Activated T-cell treated with anti-CD3 and anti-CD28 coated beads, Interleukin-2, amount 50 U/mL, for 24 hours (primary cell): ENCODE measurements around the gene ZNF525.
"Not testable (repeated sequence)": the region's sequence is repeated elsewhere in the genome, so short reads cannot be mapped to it uniquely, and the experiment has no call there.

Source experiments
- DNase-seq: peaks from one replicate; pipeline ENCODE4 v3.0.0-alpha.2; 2020
- H3K27ac Mint-ChIP-seq: 2 replicates; pipeline ENCODE4 v1.8.0; 2020; ENCODE audit warnings: mild to moderate bottlenecking, mixed read lengths
- H3K27me3 Mint-ChIP-seq: 2 replicates; pipeline ENCODE4 v1.8.0; 2020; ENCODE audit warnings: mixed read lengths
- H3K36me3 Mint-ChIP-seq: 2 replicates; pipeline ENCODE4 v1.8.0; 2020; ENCODE audit warnings: low read depth, mixed read lengths
- H3K4me1 Mint-ChIP-seq: 2 replicates; pipeline ENCODE4 v1.8.0; 2020; ENCODE audit warnings: low read depth, mixed read lengths
- H3K4me3 Mint-ChIP-seq: 2 replicates; pipeline ENCODE4 v1.8.0; 2020; ENCODE audit warnings: mild to moderate bottlenecking, moderate library complexity, mixed read lengths
- H3K9me3 Mint-ChIP-seq: 2 replicates; pipeline ENCODE4 v1.8.0; 2020; ENCODE audit warnings: mixed read lengths

ZNF525 gene

DNA sequence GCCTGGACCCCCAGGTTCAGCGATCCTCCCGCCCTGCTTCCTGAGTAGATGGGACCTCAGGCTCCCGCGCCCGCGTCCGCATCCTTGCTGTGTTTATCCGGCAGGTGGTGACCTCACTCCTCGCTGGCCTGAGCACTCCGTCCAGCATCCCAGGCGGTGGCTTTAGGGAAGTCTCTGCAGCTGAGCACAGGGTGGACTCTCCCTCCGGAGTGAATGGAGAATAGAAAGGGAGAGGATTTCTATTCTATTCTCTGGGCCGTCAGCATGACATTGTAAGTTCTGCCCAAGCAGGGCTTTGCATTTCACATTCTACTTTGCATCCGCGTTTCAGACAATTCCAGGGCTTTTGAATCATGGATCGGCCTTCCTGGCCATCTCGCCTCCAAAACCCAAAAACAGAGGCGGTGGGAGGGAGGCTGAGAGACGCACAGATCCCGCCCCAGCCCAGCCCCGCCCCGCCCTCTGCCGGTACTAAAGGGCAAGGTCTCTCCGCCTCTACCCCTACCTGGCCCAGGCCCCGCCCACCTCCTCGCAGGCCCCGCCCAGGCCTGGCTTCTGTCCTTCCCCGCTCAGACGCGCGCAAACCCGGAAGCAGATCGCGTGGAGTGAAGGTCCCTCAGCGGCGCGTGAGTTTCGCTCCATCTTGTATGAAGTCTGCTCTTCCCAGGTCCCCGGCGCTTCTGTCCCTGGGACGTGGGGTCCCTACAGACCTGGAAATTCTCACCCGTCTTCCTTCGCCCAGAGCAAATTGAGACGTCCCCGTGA is at the start of gene ZNF525:
ZNF525 (plus strand) TSS at position 572 of the 765 bp plus-strand sequence. CDS start 6,577 bp downstream, outside the sequence.
- peaks cover 31% of the 10 kb centered on the region for H3K4me1 Mint-ChIP-seq
- H3K27ac Mint-ChIP-seq = peak within 1 kb of the TSS; percentile 94
- no peaks in the 10 kb centered on the region for H3K27me3 Mint-ChIP-seq
- peaks cover 48% of the 10 kb centered on the region for H3K36me3 Mint-ChIP-seq
- peaks cover 18% of the 10 kb centered on the region for H3K9me3 Mint-ChIP-seq
- DNase-seq = peak; percentile 98
- H3K4me3 Mint-ChIP-seq = peak within 1 kb of the TSS; percentile 90

DNA sequence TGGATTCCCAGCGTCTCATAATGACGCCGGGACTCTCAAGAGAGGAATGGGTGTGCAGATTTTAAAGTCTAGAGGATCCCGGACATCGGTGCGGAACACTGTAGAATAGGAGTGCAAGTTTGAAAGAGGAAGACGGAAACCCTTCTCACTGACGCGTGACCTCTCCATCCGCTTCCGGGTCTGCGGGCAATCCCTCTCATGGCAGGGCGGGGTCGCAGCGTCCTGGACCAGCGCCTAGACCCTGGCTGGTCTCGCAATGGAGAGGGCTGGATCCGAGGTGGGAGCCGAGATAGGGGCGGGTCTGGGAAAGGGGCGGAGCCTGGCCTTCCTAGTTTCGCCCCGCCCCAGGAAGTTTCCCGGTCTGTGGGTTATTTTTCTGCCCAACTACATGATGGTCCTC is 36.5 kb upstream of the ZNF525 start:
- Mint-ChIP-seq H3K9me3 (peaks cover 48% of the 10 kb centered on the region), H3K36me3 (peaks cover 36% of the 10 kb centered on the region), H3K27ac (no peak overlapping the region), H3K4me1 (peaks cover 12% of the 10 kb centered on the region), H3K4me3 (peak overlapping the region; percentile 48), H3K27me3 (peaks cover 45% of the 10 kb centered on the region)
- peak; percentile 48 for DNase-seq

DNA sequence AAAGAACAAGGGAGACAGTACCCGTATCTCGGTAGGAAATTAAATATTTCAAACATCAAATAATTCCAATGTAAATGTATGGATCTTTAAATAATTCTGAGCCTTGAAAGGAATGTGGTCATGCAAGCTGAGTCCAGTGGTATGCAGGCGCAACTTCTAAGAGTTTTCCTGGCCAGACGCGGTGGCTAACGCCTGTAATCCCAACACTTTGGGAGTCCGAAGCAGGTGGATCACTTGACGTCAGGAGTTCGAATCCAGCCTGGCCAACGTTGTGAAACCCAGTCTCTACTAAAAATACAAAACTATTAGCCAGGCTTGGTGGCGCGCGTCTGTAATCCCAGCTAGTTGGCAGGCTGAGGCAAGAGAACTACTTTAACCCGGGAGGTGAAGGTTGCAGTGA is 33.0 kb upstream of the ZNF525 start:
- H3K4me1 Mint-ChIP-seq = peaks cover 28% of the 10 kb centered on the region
- H3K9me3 Mint-ChIP-seq = peaks cover 35% of the 10 kb centered on the region
- peaks cover 58% of the 10 kb centered on the region for H3K36me3 Mint-ChIP-seq
- peak overlapping the region; percentile 96 for H3K4me3 Mint-ChIP-seq
- peaks cover 19% of the 10 kb centered on the region for H3K27me3 Mint-ChIP-seq
- no peak for DNase-seq
- H3K27ac Mint-ChIP-seq = no peak overlapping the region

- peak overlapping the region; percentile 96 for H3K4me3 Mint-ChIP-seq
- H3K27me3 Mint-ChIP-seq = peaks cover 13% of the 10 kb centered on the region
- peaks cover 28% of the 10 kb centered on the region for H3K4me1 Mint-ChIP-seq
- no peak for DNase-seq
- peaks cover 59% of the 10 kb centered on the region for H3K36me3 Mint-ChIP-seq
- peaks cover 33% of the 10 kb centered on the region for H3K9me3 Mint-ChIP-seq
- peak overlapping the region; percentile 94 for H3K27ac Mint-ChIP-seq
Observed at GRCh38 chr19:53333066-53333462, 32.4 kb upstream of the ZNF525 start.

DNA sequence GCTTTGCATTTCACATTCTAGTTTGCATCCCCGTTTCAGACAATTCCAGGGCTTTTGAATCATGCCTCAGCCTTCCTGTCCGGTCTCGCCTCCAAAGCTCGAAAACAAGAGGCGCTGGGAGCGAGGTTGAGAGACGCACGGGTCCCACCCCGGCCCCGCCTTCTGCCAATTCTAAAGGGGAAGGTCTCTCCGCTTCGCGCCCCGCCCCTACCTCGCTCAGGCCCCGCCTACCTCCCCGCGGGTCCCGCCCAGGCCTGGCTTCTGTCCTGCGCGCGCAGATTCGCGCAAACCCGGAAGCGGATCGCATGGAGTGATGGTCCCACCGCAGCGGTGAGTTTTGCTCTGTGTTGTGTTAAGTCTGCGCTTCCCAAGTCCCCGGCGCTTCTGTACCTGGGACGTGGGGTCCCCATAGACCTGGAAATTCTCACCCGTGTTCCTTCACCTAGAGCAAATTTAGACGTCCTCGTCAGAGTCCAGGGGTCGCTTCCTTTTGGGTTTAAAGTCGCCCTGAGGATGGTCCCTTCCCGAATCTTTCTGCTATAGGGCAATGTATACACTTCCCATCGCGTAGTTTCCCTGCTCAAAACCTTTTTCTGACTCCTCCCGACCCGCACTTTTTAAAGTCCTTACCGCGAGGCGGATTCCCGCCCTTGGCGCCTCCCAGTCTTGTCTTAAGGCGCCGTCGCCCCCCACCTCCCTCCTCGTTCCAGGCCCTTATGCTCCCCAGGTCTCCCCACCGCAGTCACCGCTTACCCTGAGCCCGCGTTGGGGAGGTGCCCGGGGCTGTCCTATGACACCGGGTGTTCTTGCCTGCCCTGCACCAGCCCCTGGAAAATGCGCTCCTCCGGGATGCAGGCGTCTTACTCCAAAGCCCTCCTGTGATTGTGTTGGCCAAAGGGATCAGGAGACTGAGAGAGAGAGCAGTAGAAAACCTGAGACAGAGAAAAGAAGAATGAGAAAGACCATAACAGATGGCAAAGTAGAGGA is 31.7 kb upstream of the ZNF525 start, which contains the start of gene ZNF845:
ZNF845 (plus strand) TSS at position 287 of the 987 bp plus-strand sequence. CDS start 7,559 bp downstream, outside the sequence.
- H3K27me3 Mint-ChIP-seq = peaks cover 7% of the 10 kb centered on the region
- H3K27ac Mint-ChIP-seq = peak within 1 kb of the TSS; percentile 94
- peaks cover 24% of the 10 kb centered on the region for H3K4me1 Mint-ChIP-seq
- H3K9me3 Mint-ChIP-seq = peaks cover 29% of the 10 kb centered on the region
- peak within 1 kb of the TSS; percentile 96 for H3K4me3 Mint-ChIP-seq
- DNase-seq = peak; percentile 99
- H3K36me3 Mint-ChIP-seq = peaks cover 59% of the 10 kb centered on the region

- not testable (repeated sequence) for DNase-seq, H3K27me3 Mint-ChIP-seq, H3K4me1 Mint-ChIP-seq, H3K4me3 Mint-ChIP-seq, H3K27ac Mint-ChIP-seq
- peaks cover 99% of the 10 kb centered on the region for H3K36me3 Mint-ChIP-seq
- H3K9me3 Mint-ChIP-seq = peaks cover 58% of the 10 kb centered on the region
Observed at GRCh38 chr19:53344403-53344802, 21.1 kb upstream of the ZNF525 start.

DNA sequence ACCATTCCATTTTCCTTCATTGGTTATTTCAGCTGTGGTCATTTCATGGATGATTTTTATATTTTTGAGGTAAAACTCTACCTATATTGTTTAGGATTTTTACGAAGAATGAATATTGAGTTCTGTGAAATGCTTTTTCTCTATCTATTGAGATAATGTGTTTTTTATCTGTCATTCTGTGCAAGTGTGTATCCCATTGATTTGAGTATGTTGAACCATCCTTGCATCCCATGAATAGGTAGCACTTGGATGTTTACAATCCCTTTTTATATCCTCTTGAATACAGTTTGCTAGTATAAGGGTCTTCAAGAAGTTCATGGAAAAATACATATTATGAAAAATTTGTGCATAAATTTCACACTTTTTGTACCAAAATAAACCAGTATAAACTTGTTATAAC is 9.8 kb upstream of the ZNF525 start:
- H3K4me1 Mint-ChIP-seq = no peaks in the 10 kb centered on the region
- DNase-seq = no peak
- no peaks in the 10 kb centered on the region for H3K27me3 Mint-ChIP-seq
- H3K27ac Mint-ChIP-seq = no peak overlapping the region
- H3K9me3 Mint-ChIP-seq = peaks cover 66% of the 10 kb centered on the region
- no peak overlapping the region for H3K4me3 Mint-ChIP-seq
- peaks cover 73% of the 10 kb centered on the region for H3K36me3 Mint-ChIP-seq

DNA sequence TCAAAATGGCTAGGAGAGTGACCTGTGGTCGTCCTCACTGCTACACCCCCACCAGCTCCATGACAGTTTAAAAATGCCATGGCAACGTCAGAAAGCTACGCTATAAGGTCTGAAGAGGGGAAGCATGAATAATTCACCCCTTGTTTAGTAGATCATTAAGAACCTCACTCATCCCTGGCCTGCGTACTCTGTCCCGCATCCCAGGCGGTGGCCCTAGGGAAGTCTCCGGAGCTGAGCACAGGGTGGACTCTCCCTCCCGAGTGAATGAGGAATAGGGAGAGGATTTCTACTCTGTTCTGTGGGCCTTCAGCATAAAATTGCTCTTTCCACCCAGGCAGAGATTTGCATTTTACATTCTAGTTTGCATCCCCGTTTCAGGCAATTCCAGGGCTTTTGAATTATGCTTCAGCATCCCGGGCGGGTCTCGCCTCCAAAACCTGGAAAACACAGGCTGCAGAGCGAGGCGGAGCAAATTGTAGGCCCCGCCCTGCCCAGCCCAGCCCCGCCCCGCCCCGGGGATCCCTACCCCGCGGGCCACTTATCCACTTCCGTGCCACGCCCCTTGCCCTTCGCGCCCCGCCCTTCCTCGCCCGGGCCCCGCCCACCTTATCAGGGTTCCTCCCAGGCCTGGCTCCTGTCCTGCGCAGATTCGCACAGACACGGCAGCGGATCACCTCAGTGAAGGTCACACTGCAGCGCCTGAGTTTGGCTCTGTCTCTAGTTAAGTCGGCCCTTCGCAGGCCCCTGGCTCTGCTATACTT is 7.5 kb upstream of the ZNF525 start:
- Mint-ChIP-seq H3K27ac (no peak overlapping the region), H3K4me1 (no peaks in the 10 kb centered on the region), H3K36me3 (peaks cover 51% of the 10 kb centered on the region), H3K27me3 (no peaks in the 10 kb centered on the region), H3K9me3 (peaks cover 57% of the 10 kb centered on the region), H3K4me3 (no peak overlapping the region)
- DNase-seq = no peak

DNA sequence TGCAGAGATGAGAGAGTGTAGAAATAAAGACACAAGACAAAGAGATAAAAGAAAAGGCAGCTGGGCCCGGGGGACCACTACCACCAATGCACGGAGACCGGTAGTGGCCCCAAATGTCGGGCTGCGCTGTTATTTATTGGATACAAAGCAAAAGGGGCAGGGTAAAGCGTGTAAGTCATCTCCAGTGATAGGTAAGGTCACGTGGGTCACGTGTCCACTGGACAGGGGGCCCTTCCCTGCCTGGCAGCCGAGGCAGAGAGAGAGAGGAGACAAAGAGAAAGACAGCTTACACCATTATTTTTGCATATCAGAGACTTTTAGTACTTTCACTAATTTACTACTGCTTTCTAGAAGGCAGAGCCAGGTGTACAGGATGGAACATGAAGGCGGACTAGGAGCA is 5.4 kb upstream of the ZNF525 start:
- Mint-ChIP-seq H3K9me3 (peaks cover 45% of the 10 kb centered on the region), H3K36me3 (peaks cover 34% of the 10 kb centered on the region)
- H3K4me3 Mint-ChIP-seq, H3K27ac Mint-ChIP-seq, DNase-seq, H3K4me1 Mint-ChIP-seq, H3K27me3 Mint-ChIP-seq: not testable (repeated sequence)

DNA sequence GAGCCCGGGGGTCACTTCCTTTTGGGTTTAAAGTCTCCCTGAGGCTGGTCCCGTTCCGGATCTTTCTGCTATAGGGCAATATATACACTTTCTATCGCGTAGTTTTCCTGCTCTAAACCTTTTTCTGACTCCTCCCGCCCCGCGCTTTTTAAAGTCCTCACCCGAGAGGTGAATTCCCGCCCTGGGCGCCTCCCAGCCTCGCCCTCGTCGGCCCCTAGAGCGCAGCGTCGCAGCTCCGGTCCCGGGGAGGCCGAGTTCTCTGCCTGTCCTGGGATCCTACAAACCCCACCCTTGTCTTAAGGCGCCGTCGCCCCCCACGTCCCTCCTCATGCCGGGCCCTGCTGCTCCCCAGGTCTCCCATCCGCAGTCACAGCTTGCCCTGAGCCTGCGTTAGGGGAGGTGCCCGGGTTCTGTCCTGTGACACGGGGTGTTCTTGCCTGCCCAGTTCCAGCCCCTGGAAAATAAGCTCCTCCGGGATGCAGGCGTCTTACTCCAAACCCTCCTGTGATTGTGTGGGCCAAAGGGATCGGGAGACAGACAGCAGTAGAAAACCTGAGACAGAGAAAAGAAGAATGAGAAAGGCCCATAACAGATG is 491 bp downstream of the ZNF525 start:
- Mint-ChIP-seq H3K27ac (peak overlapping the region; percentile 94), H3K9me3 (peaks cover 19% of the 10 kb centered on the region), H3K27me3 (no peaks in the 10 kb centered on the region), H3K36me3 (peaks cover 55% of the 10 kb centered on the region), H3K4me1 (peaks cover 31% of the 10 kb centered on the region), H3K4me3 (peak overlapping the region; percentile 90)
- no peak for DNase-seq

DNA sequence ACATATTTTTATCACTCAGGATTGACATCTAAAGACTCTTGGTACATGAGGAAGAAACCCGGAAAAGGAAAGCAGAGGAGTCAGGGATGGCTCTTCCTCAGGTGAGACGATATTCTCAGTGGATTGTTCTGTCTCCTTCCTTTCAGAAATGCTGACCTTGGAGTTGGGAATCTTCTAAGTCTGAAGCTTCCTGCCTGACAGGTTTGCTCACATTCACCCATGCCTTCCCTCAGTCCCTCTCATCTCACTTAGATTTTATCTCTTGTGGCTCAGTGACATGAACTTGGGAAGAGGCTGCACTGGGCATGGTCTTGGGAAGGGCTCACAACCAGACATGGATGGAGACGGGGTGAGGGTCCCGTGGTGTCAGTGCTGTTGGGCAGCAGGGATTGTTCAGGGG is 6.7 kb downstream of the ZNF525 start:
- no peak overlapping the region for H3K4me3 Mint-ChIP-seq
- DNase-seq = no peak
- H3K9me3 Mint-ChIP-seq = peaks cover 25% of the 10 kb centered on the region
- no peaks in the 10 kb centered on the region for H3K27me3 Mint-ChIP-seq
- H3K27ac Mint-ChIP-seq = no peak overlapping the region
- peaks cover 9% of the 10 kb centered on the region for H3K4me1 Mint-ChIP-seq
- peaks cover 95% of the 10 kb centered on the region for H3K36me3 Mint-ChIP-seq

DNA sequence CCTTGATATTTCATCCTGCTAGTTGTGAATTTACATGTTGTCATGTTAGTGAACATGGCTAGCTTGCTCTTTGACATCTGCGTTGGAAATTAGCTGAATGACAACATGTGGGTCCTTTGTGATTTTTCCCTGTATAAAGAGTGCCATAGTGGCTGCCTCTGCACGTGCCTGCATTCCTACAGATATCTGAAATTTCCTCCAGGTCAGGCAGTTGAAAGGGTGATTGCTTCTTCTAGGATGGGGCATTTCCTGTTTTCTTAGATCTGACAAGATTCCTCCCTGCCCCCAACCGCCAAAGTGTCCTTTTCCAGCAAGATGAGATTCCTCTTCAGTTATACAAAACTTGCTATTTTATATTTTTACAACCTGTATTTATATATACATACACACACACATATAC is 8.8 kb downstream of the ZNF525 start:
- H3K36me3 Mint-ChIP-seq = peaks cover 95% of the 10 kb centered on the region
- no peak for DNase-seq
- H3K9me3 Mint-ChIP-seq = peaks cover 33% of the 10 kb centered on the region
- H3K27ac Mint-ChIP-seq = no peak overlapping the region
- no peak overlapping the region for H3K4me3 Mint-ChIP-seq
- H3K4me1 Mint-ChIP-seq = no peaks in the 10 kb centered on the region
- H3K27me3 Mint-ChIP-seq = no peaks in the 10 kb centered on the region

DNA sequence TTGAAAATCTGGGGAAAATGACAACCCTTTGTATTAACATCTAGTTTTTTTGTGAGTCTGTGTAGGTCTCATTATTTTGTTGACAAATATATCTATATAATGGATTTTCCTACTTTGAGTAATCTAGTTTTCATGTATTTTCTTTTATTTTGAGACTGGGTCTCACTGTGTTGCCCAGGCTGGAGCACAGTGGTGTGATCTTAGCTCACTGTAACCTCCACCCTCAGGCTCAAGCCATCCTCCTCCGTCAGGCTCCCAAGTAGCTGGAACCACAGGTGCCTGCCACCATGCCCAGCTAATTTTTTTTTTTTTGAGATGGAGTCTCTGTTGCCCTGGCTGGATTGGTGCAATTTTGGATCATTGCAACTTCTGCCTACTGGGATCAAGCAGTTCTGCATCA is 9.2 kb downstream of the ZNF525 start:
- no peak overlapping the region for H3K27ac Mint-ChIP-seq
- peaks cover 97% of the 10 kb centered on the region for H3K36me3 Mint-ChIP-seq
- no peak overlapping the region for H3K4me3 Mint-ChIP-seq
- H3K27me3 Mint-ChIP-seq = no peaks in the 10 kb centered on the region
- no peak for DNase-seq
- no peaks in the 10 kb centered on the region for H3K4me1 Mint-ChIP-seq
- H3K9me3 Mint-ChIP-seq = peaks cover 34% of the 10 kb centered on the region

GRCh38 chr19:53381376-53381775 is 15.9 kb downstream of the ZNF525 start:
- Mint-ChIP-seq H3K27me3 (no peaks in the 10 kb centered on the region), H3K36me3 (peaks cover 99% of the 10 kb centered on the region), H3K27ac (no peak overlapping the region), H3K4me1 (no peaks in the 10 kb centered on the region), H3K4me3 (no peak overlapping the region), H3K9me3 (peaks cover 68% of the 10 kb centered on the region)
- DNase-seq = no peak
